Subcutaneous abdominal adipose tissue (tissue), 5 donors: ENCODE results near the gene AHDC1.
"Not testable (repeated sequence)": the region's sequence is repeated elsewhere in the genome, so short reads cannot be mapped to it uniquely, and the experiment has no call there.

Source experiments
- H3K27ac ChIP-seq: one replicate; pipeline ENCODE4 v1.7.0; 2013; ENCODE audit warnings: low read depth, mild to moderate bottlenecking, inconsistent platforms, low read length, moderate library complexity
- H3K27me3 ChIP-seq, 5 donors: one replicate each; pipeline ENCODE4 v1.7.0; 2013; ENCODE audit warnings: low read length in 5 of 5, inconsistent platforms in 1 of 5; ENCODE audit not compliant: control insufficient read depth in 5 of 5, insufficient read depth in 4 of 5
- H3K36me3 ChIP-seq, 5 donors: one replicate each; pipeline ENCODE4 v1.7.0; 2013; ENCODE audit warnings: low read length in 5 of 5; ENCODE audit not compliant: control insufficient read depth in 5 of 5, insufficient read depth in 5 of 5
- H3K4me1 ChIP-seq, 5 donors: one replicate each; pipeline ENCODE4 v1.7.0; 2013; ENCODE audit warnings: low read length in 5 of 5, mild to moderate bottlenecking in 3 of 5, moderate library complexity in 1 of 5; ENCODE audit not compliant: control insufficient read depth in 5 of 5, insufficient read depth in 5 of 5
- H3K4me3 ChIP-seq, 5 donors: one replicate each; pipeline ENCODE4 v1.7.0; 2013; ENCODE audit warnings: low read length in 5 of 5, low read depth in 1 of 5
- H3K9ac ChIP-seq, 5 donors: one replicate each; pipeline ENCODE4 v1.7.0; 2013; ENCODE audit warnings: low read length in 5 of 5, mild to moderate bottlenecking in 4 of 5, moderate library complexity in 3 of 5
- H3K9me3 ChIP-seq, 5 donors: one replicate each; pipeline ENCODE4 v1.7.0; 2013; ENCODE audit warnings: low read length in 5 of 5; ENCODE audit not compliant: control insufficient read depth in 5 of 5
- donor health status: healthy.
- donor health status: healthy.
- donor health status: healthy.
- donor health status: healthy.
- donor health status: healthy.

The AHDC1 gene

GRCh38 chr1:27545876-27546275 lies 58.1 kb downstream of the AHDC1 start:
- peak overlapping the region; percentile 93 for H3K27ac ChIP-seq
- H3K27me3 ChIP-seq, result no peaks in the 10 kb centered on the region
- peak overlapping the region in 2 of 5 donors; percentile 44 to 59 for H3K9ac ChIP-seq
- peaks cover 0 to 46% (median 41%) of the 10 kb centered on the region in 5 donors for H3K36me3 ChIP-seq
- H3K4me1 ChIP-seq, result peaks cover 7 to 49% (median 43%) of the 10 kb centered on the region in 5 donors
- H3K4me3 ChIP-seq, result no peak overlapping the region
- no peaks in the 10 kb centered on the region for H3K9me3 ChIP-seq

- Histone ChIP-seq H3K36me3 (peaks cover 0 to 43% (median 35%) of the 10 kb centered on the region in 5 donors), H3K4me1 (peaks cover 7 to 49% (median 43%) of the 10 kb centered on the region in 5 donors), H3K27ac (peak overlapping the region; percentile 93), H3K4me3 (no peak overlapping the region), H3K9ac (peak overlapping the region in 2 of 5 donors; percentile 44 to 59), H3K9me3 (no peaks in the 10 kb centered on the region), H3K27me3 (no peaks in the 10 kb centered on the region)
Observed at GRCh38 chr1:27545271-27545670, 58.7 kb downstream of the AHDC1 start.

- Histone ChIP-seq H3K4me1 (peaks cover 7 to 49% (median 43%) of the 10 kb centered on the region in 5 donors), H3K9ac (peak overlapping the region in 2 of 5 donors; percentile 1 to 44), H3K4me3 (no peak overlapping the region), H3K36me3 (peaks cover 0 to 39% (median 30%) of the 10 kb centered on the region in 5 donors), H3K9me3 (no peaks in the 10 kb centered on the region), H3K27ac (peak overlapping the region; percentile 93), H3K27me3 (no peaks in the 10 kb centered on the region)
Observed at GRCh38 chr1:27544834-27545233, 59.1 kb downstream of the AHDC1 start.

- H3K4me3 ChIP-seq, result no peak overlapping the region
- H3K9me3 ChIP-seq, result no peaks in the 10 kb centered on the region
- H3K27ac ChIP-seq, result peak overlapping the region; percentile 93
- peaks cover 0 to 24% (median 17%) of the 10 kb centered on the region in 5 donors for H3K36me3 ChIP-seq
- peak overlapping the region in 4 of 5 donors; percentile 26 to 48 (median 40) for H3K9ac ChIP-seq
- peaks cover 7 to 53% (median 43%) of the 10 kb centered on the region in 5 donors for H3K4me1 ChIP-seq
- H3K27me3 ChIP-seq, result no peaks in the 10 kb centered on the region
Observed at GRCh38 chr1:27543284-27543683, 60.7 kb downstream of the AHDC1 start.

- Histone ChIP-seq H3K9me3 (no peaks in the 10 kb centered on the region), H3K4me1 (peaks cover 7 to 56% (median 43%) of the 10 kb centered on the region in 5 donors), H3K27me3 (no peaks in the 10 kb centered on the region), H3K9ac (peak overlapping the region in 4 of 5 donors; percentile 26 to 48 (median 40)), H3K36me3 (peaks cover 0 to 20% (median 11%) of the 10 kb centered on the region in 5 donors), H3K27ac (peak overlapping the region; percentile 93), H3K4me3 (no peak overlapping the region)
Observed at GRCh38 chr1:27542463-27543273, 61.3 kb downstream of the AHDC1 start.

- no peaks in the 10 kb centered on the region for H3K9me3 ChIP-seq
- H3K4me3 ChIP-seq, result no peak overlapping the region
- peaks cover 0 to 18% (median 7%) of the 10 kb centered on the region in 5 donors for H3K36me3 ChIP-seq
- no peaks in the 10 kb centered on the region for H3K27me3 ChIP-seq
- H3K9ac ChIP-seq, result no peak overlapping the region
- H3K4me1 ChIP-seq, result peaks cover 8 to 63% (median 51%) of the 10 kb centered on the region in 5 donors
- H3K27ac ChIP-seq, result no peak overlapping the region
Observed at GRCh38 chr1:27539901-27540861, 63.8 kb downstream of the AHDC1 start.

- H3K27me3 ChIP-seq, result no peaks in the 10 kb centered on the region
- peaks cover 0 to 20% (median 12%) of the 10 kb centered on the region in 5 donors for H3K36me3 ChIP-seq
- H3K9me3 ChIP-seq, result no peaks in the 10 kb centered on the region
- H3K9ac ChIP-seq, result peak overlapping the region in 1 of 5 donors; percentile 7
- H3K4me3 ChIP-seq, result no peak overlapping the region
- H3K4me1 ChIP-seq, result peaks cover 7 to 52% (median 42%) of the 10 kb centered on the region in 5 donors
- no peak overlapping the region for H3K27ac ChIP-seq
Observed at GRCh38 chr1:27538793-27539192, 65.2 kb downstream of the AHDC1 start.

- H3K27me3 ChIP-seq, H3K4me3 ChIP-seq, H3K9me3 ChIP-seq, H3K27ac ChIP-seq, H3K9ac ChIP-seq: not testable (repeated sequence)
- H3K4me1 ChIP-seq, result peaks cover 7 to 49% (median 41%) of the 10 kb centered on the region in 5 donors
- peaks cover 0 to 25% (median 17%) of the 10 kb centered on the region in 5 donors for H3K36me3 ChIP-seq
Observed at GRCh38 chr1:27538305-27538676, 65.7 kb downstream of the AHDC1 start.

- Histone ChIP-seq H3K4me3 (no peak overlapping the region), H3K9me3 (no peaks in the 10 kb centered on the region), H3K9ac (peak overlapping the region in 1 of 5 donors; percentile 38), H3K4me1 (peaks cover 7 to 34% (median 27%) of the 10 kb centered on the region in 5 donors), H3K27me3 (no peaks in the 10 kb centered on the region), H3K36me3 (peaks cover 0 to 37% (median 24%) of the 10 kb centered on the region in 5 donors), H3K27ac (peak overlapping the region; percentile 60)
Observed at GRCh38 chr1:27536767-27537166, 67.2 kb downstream of the AHDC1 start.
